SIG-M5 treated with dmso at 0.1 percent for 504 hours (cell line): ENCODE measurements around the gene NADSYN1.

ENCODE experiments used
- DNase-seq: peaks from one replicate; lab custom pipeline; 2025; ENCODE audit not compliant: unreplicated experiment; lab: John Stamatoyannopoulos, UW

The NADSYN1 gene

DNA sequence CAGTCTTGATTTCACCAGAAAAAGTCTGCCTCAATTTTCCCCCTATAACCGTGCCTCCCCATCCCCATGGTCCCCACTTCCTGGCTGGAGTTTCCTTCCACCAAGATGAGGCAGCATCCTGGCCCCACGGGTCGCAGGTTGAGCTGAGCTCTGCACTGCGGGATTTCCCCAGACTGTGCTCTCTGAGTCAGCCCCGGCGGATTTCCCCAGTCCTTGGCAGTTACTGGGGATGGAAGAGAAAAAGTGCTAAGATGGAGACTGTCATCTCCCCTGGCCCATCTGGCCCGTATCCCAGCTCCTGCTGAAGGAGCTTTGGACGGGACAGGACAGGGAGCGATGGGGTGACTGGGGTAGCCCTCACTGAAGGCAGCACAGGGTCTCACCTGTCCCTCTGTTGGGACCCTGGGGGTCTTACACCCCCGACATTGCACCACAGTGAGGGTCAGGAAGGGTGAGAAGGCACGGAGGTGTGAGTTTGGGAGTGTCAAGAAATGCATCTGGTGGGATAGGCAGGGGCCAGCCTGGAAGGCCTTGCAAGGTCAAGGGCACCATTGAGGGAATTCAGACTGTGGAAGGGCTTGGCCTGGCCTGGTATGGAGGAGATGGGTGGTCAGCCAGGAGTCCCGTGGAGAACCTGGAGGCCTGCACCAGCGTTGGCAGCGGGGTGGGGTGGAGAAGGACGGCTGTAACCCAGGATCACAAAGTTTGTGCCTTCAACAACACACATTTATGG is 36.5 kb downstream of the NADSYN1 start:
- no peak for DNase-seq

DNA sequence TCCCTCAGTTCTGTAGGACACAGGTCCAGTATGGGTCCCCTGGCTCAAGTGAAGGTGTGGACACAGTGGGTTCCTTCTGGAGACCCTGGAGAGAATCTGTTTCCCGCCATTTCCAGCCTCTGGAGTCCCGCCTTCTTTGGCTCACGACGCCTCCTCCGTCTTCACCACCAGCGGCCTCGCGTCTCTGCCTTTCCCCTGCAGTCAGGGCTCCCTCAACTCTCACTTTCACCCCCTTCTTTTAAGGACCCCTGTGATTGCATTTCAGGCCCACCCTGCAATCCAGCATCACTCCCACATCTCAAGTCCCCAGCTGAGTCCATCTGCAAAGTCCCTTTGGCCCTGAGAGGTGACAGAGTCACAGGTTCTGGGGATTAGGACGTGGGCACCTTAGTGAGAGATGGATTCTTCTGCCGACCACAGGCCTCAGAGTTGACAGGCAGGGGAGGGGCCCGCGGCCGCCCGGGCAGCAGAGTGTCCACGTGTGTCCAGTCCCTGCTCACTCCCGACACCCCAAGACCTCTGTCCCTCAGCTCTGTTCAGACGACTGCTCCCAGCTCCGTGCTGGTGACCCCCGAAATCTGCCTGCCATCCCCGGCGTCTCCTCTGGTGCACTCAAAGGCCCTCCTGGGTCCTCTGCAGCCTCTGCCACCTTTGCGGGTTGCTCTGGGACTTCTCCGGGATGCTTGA is 37.2 kb downstream of the NADSYN1 start:
- DNase-seq: no peak

DNA sequence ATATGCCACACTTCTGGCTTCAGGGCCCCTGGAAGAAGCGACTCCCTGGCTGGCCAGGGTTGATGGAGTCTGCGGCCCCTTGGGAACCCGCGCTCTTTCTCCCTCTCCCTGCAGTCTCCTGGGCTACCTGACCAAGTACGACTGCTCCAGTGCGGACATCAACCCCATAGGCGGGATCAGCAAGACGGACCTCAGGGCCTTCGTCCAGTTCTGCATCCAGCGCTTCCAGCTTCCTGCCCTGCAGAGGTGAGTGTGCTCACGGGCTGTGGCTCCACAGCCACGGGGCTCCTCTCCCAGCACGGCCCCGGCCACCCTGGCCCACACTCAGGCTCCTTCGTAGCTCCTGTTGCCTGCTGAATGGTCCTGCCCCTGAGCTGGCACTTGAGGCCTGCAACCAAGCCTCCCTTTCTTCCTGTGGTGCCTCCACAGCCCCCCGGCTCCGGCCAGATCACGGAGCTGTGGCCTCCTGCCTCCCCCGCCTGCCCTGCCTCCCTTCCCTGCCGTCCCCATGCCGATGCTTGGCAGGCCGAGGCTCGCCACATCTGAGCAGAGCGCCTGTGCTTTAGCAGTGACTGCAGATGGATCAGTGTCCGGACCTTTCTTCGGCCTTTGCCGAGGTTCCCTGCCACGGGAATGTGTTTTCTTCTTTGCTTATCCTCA is 37.9 kb downstream of the NADSYN1 start:
- DNase-seq: no peak

DNA sequence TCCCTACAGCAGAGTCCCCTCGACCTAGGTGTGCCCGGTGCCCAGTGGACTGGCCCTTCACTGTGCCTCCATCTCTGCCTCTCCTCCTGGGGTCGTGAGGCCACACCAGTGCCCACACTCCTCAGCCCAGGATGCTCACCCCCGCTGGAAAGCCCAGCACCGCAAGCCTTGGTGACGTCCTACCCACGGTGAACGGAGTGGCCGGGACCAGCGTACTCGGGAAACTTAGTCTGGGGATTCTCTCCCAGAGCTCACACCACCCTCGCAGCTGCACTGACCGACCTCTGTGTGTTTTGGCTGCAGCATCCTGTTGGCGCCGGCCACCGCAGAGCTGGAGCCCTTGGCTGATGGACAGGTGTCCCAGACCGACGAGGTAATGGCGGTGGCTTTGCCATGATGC is 38.5 kb downstream of the NADSYN1 start:
- no peak for DNase-seq

DNA sequence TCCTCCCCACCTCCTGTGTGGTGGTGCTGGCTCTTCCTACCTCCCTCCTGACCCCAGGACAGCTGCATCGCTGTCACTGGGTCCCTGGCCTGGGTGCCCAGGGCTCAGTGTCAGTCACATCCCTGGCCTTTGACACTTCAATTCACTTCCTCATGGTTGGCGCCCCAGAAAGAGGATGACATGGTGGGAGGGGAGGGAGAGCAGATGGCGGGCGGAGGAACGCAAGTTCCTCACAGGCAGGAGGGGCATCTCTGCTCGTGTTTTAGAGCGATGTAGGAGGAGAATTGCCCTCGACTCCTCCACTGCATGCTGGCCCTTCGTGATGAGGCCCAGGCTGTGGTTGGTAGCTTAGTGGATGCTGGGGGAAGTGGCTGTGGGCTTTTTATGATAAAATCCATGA is 38.9 kb downstream of the NADSYN1 start:
- no peak for DNase-seq

DNA sequence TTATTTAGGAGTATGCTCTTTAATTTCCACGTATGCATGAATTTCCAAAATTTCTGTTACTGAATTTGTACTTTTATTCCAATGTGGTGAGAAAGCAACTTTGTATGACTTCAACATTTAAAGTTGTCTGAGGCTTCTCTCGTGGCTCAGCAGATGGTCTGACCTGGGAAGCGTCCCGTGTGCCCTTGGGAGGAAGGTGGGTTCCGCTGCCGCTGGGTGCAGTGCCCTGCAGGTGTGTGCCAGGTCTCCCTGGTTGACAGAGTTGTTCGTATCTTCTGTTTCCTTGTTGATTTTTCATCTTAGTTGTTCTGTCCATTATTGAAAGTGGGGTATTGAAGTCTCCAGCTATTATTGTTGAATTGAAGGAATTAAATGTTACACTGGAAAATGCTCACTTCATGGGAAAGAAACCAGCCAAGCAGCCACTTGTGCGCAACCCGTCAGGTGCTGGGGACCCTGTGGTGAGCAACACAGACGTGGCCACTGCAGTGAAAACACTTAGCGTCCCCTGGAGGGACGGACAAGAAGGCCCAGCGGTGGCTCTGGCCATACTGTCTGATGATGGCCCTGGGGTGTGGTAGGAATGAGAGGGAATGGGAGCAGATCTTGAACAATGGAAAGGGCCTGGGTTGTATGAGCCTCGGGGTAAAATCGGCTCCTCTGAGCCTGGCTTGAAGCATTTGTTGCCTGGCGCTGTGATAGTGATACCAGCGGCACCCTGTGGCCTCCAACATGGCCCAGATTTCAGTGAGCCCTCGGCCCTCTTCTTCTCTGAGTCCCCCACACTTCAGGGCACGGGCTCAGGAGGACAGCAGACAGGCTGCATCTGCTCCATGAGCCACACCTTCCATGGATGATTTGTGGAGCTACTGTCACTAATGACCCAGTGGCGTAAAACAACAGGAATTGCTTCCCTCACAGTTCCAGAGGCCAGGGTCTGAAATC is 42.6 kb downstream of the NADSYN1 start:
- no peak for DNase-seq

DNA sequence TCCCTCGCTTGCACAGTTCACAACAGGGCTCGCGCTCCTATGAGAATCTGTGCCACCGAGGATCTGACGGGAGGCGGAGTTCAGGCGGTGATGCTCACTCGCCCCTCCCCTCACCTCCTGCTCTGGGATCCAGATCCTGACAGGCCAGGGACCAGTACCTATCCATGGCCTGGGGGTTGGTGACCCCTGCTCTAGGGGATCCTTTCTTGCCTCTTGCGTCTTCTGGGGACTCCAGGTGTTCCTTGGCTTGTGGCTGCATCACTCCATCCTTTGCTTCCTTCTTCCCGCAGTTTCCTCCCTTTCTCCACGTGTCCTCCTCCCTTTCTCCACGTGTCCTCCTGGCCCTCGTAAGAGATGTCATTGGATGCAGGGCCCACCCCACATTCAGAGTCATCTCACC is 43.4 kb downstream of the NADSYN1 start:
- DNase-seq: no peak

DNA sequence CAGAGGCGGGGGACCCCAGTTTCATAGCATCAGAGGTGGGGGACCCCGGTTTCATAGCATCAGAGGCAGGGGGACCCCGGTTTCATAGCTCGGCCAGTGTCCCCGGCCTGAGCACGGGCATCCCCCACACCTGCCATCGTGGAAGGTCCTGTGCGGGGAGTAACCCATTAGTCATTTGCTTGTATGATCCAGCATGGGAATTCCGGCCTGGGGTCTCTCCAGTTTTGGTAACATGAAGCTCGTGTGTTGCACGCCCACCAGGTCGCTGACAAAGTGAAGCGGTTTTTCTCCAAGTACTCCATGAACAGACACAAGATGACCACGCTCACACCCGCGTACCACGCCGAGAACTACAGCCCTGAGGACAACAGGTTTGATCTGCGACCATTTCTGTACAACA is 45.1 kb downstream of the NADSYN1 start:
- no peak for DNase-seq

DNA sequence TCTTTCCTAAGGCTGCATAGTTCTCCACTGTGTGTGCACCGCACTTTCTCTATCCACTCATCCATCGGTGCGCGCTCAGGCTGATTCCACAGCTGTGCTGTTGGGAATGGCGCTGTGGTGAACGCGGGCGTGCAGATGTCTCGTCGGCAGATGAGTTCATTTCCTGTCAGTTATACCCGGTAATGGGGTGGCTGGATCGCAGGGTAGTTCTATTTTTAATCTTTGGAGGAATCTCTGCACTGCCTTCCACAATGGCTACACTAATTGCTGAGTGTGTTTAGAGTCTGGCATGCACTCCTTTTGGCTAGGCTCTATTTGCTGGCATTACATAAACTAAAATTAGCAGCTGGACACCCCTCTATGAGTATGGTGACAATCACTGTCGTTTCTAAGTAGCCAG is 46.1 kb downstream of the NADSYN1 start:
- no peak for DNase-seq

DNA sequence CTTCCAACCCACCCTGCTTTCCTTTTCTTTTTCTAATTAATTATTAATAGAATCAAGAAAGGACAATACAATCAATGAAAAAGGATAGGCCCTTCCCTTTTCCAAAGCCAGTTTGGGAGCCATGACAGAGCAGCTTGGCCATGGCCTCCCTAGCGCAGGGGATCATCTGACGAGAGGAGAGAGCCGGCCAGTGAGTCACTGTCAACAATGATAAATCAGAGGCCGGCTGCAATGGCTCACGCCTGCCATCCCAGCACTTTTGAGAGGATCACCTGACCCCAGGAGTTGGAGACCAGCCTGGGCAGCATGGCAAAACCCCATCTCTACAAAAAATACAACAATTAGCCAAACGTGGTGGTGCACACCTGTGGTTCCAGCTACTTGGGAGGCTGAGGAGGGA is 46.5 kb downstream of the NADSYN1 start:
- no peak for DNase-seq

DNA sequence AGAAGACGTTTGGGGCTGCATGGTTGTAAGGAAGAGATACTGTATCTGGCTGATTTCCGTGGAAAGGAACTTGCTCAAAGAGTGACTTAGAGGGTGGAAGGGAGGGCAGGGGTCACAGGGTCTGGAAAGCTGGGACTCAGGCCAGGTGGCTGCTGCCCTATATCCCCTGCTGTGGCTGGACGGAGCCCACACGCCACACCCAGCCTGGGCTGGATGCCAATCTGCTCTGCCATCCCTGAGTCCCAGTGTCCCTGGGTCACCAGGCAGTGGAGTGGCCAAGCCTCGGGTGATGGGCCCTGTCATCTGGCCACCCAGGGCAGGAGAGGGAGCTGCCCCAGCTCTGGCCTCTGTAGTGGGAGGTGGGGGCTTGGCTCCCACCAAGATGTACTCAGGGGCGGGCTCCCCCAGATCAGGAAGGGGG is 47.6 kb downstream of the NADSYN1 start:
- DNase-seq: no peak

DNA sequence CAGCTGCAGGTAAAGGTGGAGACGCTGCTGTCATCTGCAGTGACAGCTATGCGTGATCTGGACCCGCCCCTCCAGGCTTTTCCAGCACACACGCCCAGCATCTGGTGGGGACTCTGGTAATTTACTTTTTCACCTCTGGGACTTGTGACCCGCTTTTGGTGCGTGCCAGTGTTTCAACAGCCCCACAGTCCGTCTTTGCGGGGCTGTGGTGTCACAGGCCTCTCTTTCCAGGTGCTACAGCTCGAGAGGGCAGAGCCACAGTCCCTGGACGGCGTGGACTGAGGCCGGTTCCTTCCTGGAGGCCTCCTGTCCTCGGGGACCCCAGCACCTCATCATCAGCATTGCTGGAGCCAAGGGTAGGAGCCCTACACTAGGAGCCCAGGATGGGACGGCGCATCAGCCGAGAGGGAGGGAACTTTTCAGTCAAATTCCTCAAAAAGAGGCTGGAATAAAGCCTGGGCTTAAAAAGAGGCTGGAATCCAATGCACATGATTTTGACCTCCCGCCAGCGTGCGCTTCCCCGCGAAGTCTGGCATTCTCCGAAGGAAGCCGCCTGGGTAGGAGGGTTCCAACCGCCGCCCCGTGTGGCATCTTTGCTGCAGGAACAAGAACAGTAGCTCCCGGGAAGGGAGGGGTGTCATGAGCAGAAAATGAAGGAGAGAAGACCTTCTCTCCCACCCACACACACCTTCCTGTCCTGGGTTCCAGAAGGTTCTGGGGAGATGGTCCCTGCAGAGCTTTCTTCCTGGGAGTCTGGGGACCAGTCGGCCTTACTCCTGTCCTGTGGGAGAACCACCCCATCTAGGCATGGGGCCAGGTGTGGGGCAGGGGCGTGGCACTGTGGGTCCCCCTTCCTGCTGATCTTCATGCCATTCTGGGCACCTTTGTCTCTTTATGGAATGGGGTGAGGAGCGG is 48.3 kb downstream of the NADSYN1 start:
- no peak for DNase-seq

DNA sequence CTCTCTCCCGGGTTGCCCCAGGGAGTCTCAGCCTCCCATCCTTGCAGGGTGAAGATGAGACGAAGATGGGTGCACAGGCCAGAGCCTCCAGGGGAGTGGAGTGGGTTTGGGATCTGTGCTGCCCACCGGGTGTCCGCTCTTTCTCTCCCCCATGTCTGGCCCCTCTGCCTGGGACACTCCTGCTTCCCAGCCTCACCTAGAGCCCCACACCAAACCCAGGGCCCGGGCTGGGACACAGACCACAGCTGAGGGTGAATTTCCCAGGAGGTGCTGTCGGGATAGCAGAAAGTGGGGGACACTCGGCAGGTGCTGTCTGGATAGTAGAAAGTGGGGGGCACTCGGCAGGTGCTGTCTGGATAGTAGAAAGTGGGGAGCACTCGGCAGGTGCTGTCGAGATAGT is 49.0 kb downstream of the NADSYN1 start:
- DNase-seq: no peak

DNA sequence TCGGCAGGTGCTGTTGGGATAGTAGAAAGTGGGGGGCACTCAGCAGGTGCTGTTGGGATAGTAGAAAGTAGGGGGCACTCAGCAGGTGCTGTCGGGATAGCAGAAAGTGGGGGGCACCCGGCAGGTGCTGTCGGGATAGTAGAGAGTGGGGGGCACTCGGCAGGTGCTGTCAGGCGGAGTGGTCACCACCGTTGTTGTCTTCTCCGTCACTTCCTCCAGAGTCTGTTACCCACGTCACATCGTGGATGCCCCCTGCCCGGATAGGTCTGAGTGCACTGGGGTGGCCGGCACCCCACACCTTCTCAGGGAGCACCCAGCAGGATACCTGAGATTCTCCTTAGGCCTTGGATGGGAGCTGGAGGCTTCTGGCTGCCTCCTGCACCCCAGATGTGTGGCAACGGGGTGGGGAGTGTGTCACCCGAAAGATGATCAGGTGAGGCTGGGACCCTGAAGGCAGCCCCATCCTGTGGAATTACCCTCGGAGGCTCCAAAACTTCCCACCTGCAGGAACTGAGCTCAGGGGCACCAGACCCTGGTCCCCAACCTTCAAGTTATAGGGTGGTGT is 50.0 kb downstream of the NADSYN1 start:
- no peak for DNase-seq

DNA sequence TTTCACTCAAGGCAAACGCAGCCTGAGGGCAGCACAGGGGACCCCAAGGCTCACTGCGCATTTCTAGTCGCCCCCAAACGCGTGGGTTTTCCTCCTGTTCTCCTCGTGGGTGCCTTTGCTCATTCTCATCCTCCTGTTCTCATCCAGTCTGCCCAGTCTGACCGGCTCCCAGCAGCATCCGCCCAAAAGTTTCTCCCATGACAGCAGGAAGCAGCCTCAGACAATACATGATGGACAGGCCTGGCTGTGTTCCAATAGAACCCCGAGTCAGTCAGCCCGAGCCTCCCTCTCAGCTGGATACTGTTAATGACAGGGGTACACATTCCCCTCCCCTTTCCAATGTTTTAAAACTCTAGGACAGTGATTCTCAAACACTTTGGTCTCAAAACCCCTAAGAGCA is 51.5 kb downstream of the NADSYN1 start:
- peak; percentile 4 for DNase-seq

DNA sequence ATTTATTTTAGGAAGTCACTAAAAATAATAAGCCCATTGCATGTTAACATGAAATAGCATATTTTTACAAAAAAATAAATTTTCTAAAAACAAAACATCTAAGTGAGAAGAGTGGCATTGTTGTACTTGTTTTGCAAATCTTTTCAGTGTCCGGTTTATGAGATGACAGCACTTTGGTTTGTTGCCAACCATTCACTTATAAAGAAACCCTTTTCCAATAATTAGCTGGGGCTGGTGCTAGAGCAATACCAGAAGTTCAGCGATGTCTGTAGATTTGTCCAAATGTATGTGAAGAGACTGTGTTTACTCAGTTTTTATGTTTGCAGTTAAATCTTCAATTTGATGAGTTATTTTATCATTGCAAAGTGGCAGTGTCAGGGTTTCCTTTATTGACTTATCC is 52.0 kb downstream of the NADSYN1 start:
- DNase-seq: no peak

DNA sequence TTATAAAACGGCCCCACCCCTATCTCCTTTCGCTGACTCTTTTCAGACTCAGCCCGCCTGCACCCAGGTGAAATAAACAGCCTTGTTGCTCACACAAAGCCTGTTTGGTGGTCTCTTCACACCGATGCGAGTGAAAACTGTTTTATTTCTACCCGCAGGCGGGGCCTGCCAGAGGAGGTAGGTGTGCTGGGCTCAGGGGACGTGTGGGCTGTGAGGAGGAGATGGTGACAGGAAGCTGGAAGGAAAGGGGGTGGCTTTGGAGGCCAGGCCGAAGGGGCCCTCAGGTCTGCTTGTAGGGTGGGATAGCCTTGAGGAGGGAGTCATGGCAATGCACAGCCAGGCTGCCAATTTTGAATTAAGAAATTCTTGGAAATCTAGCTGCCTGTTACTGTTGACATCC is 52.8 kb downstream of the NADSYN1 start:
- DNase-seq: no peak

DNA sequence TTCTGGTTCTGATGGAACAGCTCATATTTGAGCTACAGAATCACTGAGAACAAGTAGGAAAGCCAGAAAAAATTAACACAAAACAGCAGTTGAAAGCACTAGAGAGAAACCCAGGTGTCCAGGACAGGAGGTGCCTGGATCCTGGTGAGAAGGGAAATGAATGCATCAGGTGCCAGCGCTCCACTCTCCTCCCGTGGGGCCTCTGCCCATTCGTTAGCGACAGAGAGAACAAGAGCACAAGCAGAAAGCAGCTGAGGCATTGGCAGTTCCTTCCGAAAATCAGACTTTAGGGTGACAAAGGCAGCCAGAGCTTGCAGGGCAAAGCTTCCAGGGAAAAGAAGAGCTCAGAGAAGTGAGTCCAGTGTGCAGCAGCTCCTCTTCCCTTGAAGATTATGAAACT is 54.1 kb downstream of the NADSYN1 start:
- DNase-seq: no peak

DNA sequence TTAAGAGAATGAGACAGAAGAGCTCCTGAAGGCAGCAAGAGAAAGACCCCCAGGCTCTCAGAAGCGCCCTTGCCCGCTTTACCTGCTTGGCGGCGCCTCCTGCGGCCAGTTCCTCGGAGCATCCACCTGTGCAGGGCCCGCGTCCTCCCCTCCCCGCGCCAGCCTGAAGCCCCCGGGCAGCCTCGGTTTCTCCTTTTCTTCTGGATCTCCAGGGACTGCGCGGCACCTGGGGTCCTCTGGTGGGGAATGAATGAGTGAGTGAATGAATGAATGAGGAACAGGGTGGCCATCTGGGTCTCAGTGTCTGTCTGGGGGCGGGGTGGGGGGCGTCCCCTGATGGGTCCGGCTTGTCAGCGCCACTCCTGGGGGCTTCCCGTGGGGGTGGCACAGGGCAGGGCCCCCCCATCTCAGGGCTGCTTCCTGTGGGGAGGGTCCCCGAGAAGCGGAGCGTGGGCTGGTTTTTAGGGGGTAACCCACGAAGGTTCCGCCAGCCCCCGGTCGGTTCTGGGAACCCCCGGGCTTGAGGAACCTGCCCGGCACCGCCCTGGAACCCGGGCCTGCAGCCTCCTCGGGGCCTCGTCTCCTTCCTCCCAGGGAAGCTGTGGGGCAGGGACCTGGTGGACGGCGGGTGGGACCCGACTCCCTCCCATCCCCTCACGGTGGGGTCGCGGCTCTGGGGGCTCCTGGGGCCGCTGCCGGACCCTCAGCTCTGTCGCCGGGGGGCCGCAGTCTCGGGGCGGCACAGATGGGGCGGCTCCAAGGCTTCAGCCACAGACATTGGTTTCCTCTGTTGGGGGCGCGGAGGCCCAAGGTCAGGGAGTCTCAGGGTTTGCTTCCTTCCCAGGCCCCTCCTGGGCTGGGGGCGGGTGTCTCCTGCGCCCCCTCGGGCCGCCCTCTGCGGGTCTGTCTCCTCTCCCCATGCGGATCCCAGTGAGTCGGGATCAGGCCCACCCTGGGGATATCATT is 65.8 kb downstream of the NADSYN1 start:
- no peak for DNase-seq
